SK-N-SH (cell line): ENCODE results near the gene GPR161. TPM values are rescaled to one million over a fixed set of nuclear protein-coding genes. Genes with fewer than 3 reads are reported as not detected.

Experiments used
- CTCF ChIA-PET: fragments of 300-600, 350-600 bp; formaldehyde crosslinking; extraction: SDS; loops from one replicate; lab custom pipeline; 2021; lab: Yijun Ruan, JAX
- POLR2A ChIA-PET: fragments of 350-600 bp; sonication (Branson Sonifier 250); formaldehyde crosslinking; extraction: SDS; loops from one replicate; lab custom pipeline; 2020; ENCODE audit warnings: antibody characterized with exemption, inconsistent platforms; lab: Yijun Ruan, JAX
- DNase-seq: peaks from one replicate; pipeline ENCODE4 v3.0.0; 2012
- H2AFZ ChIP-seq: fragments of 200-600 bp; sonication (generic); 2 replicates; pipeline ENCODE4 v1.8.1; 2016; ENCODE audit warnings: antibody characterized with exemption, mild to moderate bottlenecking, low read depth
- H3F3A ChIP-seq: fragments of 200-600 bp; sonication (generic); replicated peaks from 2 replicates; pipeline ENCODE3; 2016; ENCODE audit warnings: antibody characterized with exemption, mild to moderate bottlenecking; ENCODE audit not compliant: insufficient read depth
- H3K27ac ChIP-seq, 2 experiments: fragments of 200-500 bp in 1 of 2; fragments of 200-600 bp in 1 of 2; sonication (Bioruptor generic) in 1 of 2; sonication (generic), shearing (Covaris generic) in 1 of 2; 2 replicates each; pipeline versions ENCODE4 v1.5.1 to v1.6.1; 2014 to 2016; ENCODE audit warnings: low read depth in 2 of 2, inconsistent platforms in 1 of 2, low read length in 1 of 2, mild to moderate bottlenecking in 1 of 2, mixed read lengths in 1 of 2
- H3K27me3 ChIP-seq: fragments of 200-600 bp; sonication (generic), shearing (Covaris generic); 2 replicates; pipeline ENCODE4 v1.6.1; 2016; ENCODE audit warnings: mixed run types; ENCODE audit not compliant: insufficient read depth
- H3K36me3 ChIP-seq, 2 experiments: fragments of 200-500 bp in 1 of 2; fragments of 200-600 bp in 1 of 2; sonication (Bioruptor generic) in 1 of 2; sonication (generic) in 1 of 2; replicated peaks in 1 of 2; 2 replicates each; pipeline versions ENCODE3 to v1.5.1; 2014 to 2016; ENCODE audit warnings: low read length in 1 of 2, mild to moderate bottlenecking in 1 of 2; ENCODE audit not compliant: insufficient read depth in 2 of 2, control insufficient read depth in 1 of 2
- H3K4me1 ChIP-seq, 2 experiments: fragments of 200-500 bp in 1 of 2; fragments of 200-600 bp in 1 of 2; sonication (Bioruptor generic) in 1 of 2; sonication (generic), shearing (Covaris generic) in 1 of 2; 2 replicates each; pipeline versions ENCODE4 v1.5.1 to v1.6.1; 2014 to 2016; ENCODE audit warnings: low read depth in 1 of 2, low read length in 1 of 2, mixed run types in 1 of 2; ENCODE audit not compliant: insufficient read depth in 2 of 2, control insufficient read depth in 1 of 2
- H3K4me2 ChIP-seq: fragments of 200-600 bp; sonication (generic), shearing (Covaris generic); 2 replicates; pipeline ENCODE4 v1.6.1; 2017; ENCODE audit warnings: mixed run types
- H3K4me3 ChIP-seq, 2 experiments: fragments of 200-500 bp in 1 of 2; fragments of 200-600 bp in 1 of 2; sonication (Bioruptor generic) in 1 of 2; sonication (generic), shearing (Covaris generic) in 1 of 2; 2 replicates each; pipeline versions ENCODE4 v1.5.1 to v1.8.1; 2014 to 2016; ENCODE audit warnings: low read depth in 2 of 2, inconsistent platforms in 1 of 2, low read length in 1 of 2, mild to moderate bottlenecking in 1 of 2, mixed read lengths in 1 of 2, moderate library complexity in 1 of 2
- H3K79me2 ChIP-seq: fragments of 200-600 bp; sonication (generic); 2 replicates; pipeline ENCODE4 v1.8.1; 2017; ENCODE audit warnings: mild to moderate bottlenecking; ENCODE audit not compliant: insufficient read depth
- H3K9ac ChIP-seq: fragments of 200-600 bp; sonication (generic); 2 replicates; pipeline ENCODE4 v1.6.1; 2017; ENCODE audit warnings: mixed run types
- H3K9me2 ChIP-seq: fragments of 200-600 bp; sonication (generic); 2 replicates; pipeline ENCODE4 v1.6.1; 2017; ENCODE audit warnings: mixed run types
- H3K9me3 ChIP-seq: fragments of 200-600 bp; sonication (generic); 2 replicates; pipeline ENCODE4 v1.6.1; 2017; ENCODE audit warnings: mixed run types, mild to moderate bottlenecking, moderate library complexity
- H4K20me1 ChIP-seq: fragments of 200-600 bp; sonication (generic); 2 replicates; pipeline ENCODE4 v1.6.1; 2017; ENCODE audit warnings: mild to moderate bottlenecking, mixed run types; ENCODE audit not compliant: insufficient read depth
- CHD2 ChIP-seq: fragments of 150-350 bp; IDR thresholded peaks from 2 replicates; pipeline ENCODE4 v1.6.1; 2018; ENCODE audit warnings: low read length; ENCODE audit not compliant: partially characterized antibody
- EZH2phosphoT487 ChIP-seq: fragments of 200-600 bp; sonication (generic); IDR thresholded peaks from 2 replicates; pipeline ENCODE4 v1.6.1; 2017; ENCODE audit warnings: low read depth, mixed run types, mild to moderate bottlenecking, antibody characterized with exemption, moderate library complexity, borderline replicate concordance
- FOSL2 ChIP-seq: IDR thresholded peaks from 2 replicates; pipeline ENCODE4 v1.4.0; 2012; ENCODE audit warnings: low read depth, mild to moderate bottlenecking, moderate library complexity, borderline replicate concordance
- FOXJ3 ChIP-seq: sonication (generic); formaldehyde crosslinking; IDR thresholded peaks from 2 replicates; pipeline ENCODE4 v1.5.1; 2020; ENCODE audit warnings: mild to moderate bottlenecking, missing genetic modification reagents
- FOXM1 ChIP-seq: IDR thresholded peaks from 2 replicates; pipeline ENCODE4 v1.4.0; 2012; ENCODE audit warnings: low read depth, mild to moderate bottlenecking
- GABPA ChIP-seq: IDR thresholded peaks from 2 replicates; pipeline ENCODE4 v1.4.0; 2012; ENCODE audit warnings: low read depth, mild to moderate bottlenecking
- GATA2 ChIP-seq: sonication (generic); formaldehyde crosslinking; IDR thresholded peaks from 2 replicates; pipeline ENCODE4 v1.5.0; 2020; ENCODE audit warnings: mild to moderate bottlenecking, missing genetic modification reagents
- MAX ChIP-seq: IDR thresholded peaks from 2 replicates; pipeline ENCODE4 v1.4.0; 2012; ENCODE audit warnings: low read depth
- MXI1 ChIP-seq: IDR thresholded peaks from 2 replicates; pipeline ENCODE4 v1.6.1; 2012; ENCODE audit warnings: mild to moderate bottlenecking, low read depth, low read length, improper control_type of control experiment
- NRF1 ChIP-seq: IDR thresholded peaks from 2 replicates; pipeline ENCODE4 v1.6.1; 2012; ENCODE audit warnings: low read depth, mild to moderate bottlenecking, low read length
- POLR2AphosphoS5 ChIP-seq: IDR thresholded peaks from 2 replicates; pipeline ENCODE4 v1.6.1; 2012; ENCODE audit warnings: low read depth, low read length
- RXRA ChIP-seq: IDR thresholded peaks from 2 replicates; pipeline ENCODE4 v1.4.0; 2012; ENCODE audit warnings: low read depth, mild to moderate bottlenecking, borderline replicate concordance
- TCF12 ChIP-seq: IDR thresholded peaks from 2 replicates; pipeline ENCODE4 v1.4.0; 2012
- TEAD4 ChIP-seq: IDR thresholded peaks from 2 replicates; pipeline ENCODE4 v1.4.0; 2012; ENCODE audit warnings: mild to moderate bottlenecking, borderline replicate concordance; ENCODE audit not compliant: insufficient read depth
- USF1 ChIP-seq: IDR thresholded peaks from 2 replicates; pipeline ENCODE4 v1.4.0; 2012; ENCODE audit warnings: low read depth, borderline replicate concordance
- USF2 ChIP-seq: fragments of 150-350 bp; IDR thresholded peaks from 2 replicates; pipeline ENCODE4 v1.6.1; 2017; ENCODE audit warnings: antibody characterized with exemption, low read length, low read depth, borderline replicate concordance
- YY1 ChIP-seq: IDR thresholded peaks from 2 replicates; pipeline ENCODE4 v1.4.0; 2012; ENCODE audit warnings: low read depth, mild to moderate bottlenecking
- WGBS: methylation state at CpG from one replicate; pipeline ENCODE4 v1.1.6; 2017; ENCODE audit warnings: low lambda C conversion rate; 5-methylcytosine and 5-hydroxymethylcytosine counted together
- polyA plus RNA-seq, 3 experiments: library from polyadenylated mRNA; depleted of rRNA; stranded (reverse); fragments of >200 nt; gene quantifications; 2 replicates each; pipeline ENCODE4 v1.2.3, GENCODE V29; 2012
- TF ChIP-seq, protein P1 (sequence below): fragments of 200-600 bp; sonication (generic); IDR thresholded peaks from 2 replicates; pipeline ENCODE4 v1.6.1; 2017; ENCODE audit warnings: antibody characterized with exemption, mild to moderate bottlenecking, moderate library complexity
- TF ChIP-seq, protein P2 (sequence below): IDR thresholded peaks from 2 replicates; pipeline ENCODE4 v1.4.0; 2012; ENCODE audit warnings: low read depth, borderline replicate concordance
- TF ChIP-seq, protein P3 (sequence below): IDR thresholded peaks from 2 replicates; pipeline ENCODE4; 2012

The GPR161 gene
- polyA plus RNA-seq, 1 of the 3 experiments (the other 2 are of a cell fraction), result 20.1 TPM

DNA sequence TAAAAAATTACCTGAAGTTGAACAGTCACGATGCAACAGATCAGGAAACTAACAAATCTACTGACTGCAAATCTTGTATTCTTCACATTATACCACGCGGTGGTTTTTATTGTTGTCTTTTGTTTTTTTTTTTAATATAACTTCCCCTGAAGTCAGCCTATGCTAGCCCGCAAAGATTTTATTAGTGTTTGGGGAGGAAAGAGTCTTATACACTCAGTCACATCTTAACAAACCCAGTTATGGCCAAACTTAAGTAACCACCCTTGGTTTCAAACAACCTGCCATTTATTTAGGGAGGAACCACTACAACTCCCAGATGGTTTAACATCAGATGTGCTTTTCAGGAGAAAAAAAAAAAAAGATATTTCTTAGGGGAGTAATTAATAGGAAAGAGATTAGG, 15.2 kb upstream of the GPR161 start:
- ChIA-PET CTCF (interaction anchor here (0.7 kb wide), 1 partner anchor 16 kb away, joined by 3 read pairs; no protein-coding TSS in a partner anchor), POLR2A (no interaction called here)

DNA sequence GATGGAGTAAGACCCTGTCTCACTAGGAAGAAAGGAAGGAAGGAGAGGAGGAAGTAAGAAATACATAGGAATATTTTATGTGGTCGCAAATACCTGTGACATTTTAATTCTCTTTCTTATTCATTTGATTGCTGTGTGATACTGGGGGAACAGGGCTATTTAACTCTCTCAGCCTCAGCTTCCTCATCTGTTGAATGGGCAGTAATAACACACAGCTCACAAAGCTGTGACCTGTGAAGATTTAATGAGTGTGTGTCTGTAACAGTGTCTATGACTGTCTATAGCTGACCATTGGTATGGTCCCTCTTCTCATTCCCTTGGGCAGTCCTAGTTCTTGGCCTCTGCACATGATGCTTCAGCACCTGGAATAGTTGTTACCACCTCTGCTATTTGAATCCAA, 13.6 kb upstream of the GPR161 start:
- Histone ChIP-seq H3K9me2 (no peaks in the 10 kb centered on the region), H3K79me2 (no peaks in the 10 kb centered on the region), H3K4me2 (no peak overlapping the region), H3K36me3 (no peaks in the 10 kb centered on the region), H4K20me1 (no peaks in the 10 kb centered on the region), H3K9me3 (no peaks in the 10 kb centered on the region), H2AFZ (no peak overlapping the region), H3K4me3 (no peak overlapping the region)
- CTCF ChIA-PET, result no interaction called here
- WGBS, result 83% methylated on average over 1 of the region's 1 CpG
- TF ChIP-seq RXRA (no peak), MXI1 (no peak), GABPA (no peak), USF2 (no peak), FOXM1 (no peak), EZH2phosphoT487 (no peak), TEAD4 (no peak), FOSL2 (no peak), NRF1 (no peak), MAX (no peak), FOXJ3 (CRISPR knock-in tag) (no peak), YY1 (no peak), USF1 (no peak), POLR2AphosphoS5 (no peak), CHD2 (no peak), TCF12 (no peak)
- TF ChIP-seq, protein P1, sequence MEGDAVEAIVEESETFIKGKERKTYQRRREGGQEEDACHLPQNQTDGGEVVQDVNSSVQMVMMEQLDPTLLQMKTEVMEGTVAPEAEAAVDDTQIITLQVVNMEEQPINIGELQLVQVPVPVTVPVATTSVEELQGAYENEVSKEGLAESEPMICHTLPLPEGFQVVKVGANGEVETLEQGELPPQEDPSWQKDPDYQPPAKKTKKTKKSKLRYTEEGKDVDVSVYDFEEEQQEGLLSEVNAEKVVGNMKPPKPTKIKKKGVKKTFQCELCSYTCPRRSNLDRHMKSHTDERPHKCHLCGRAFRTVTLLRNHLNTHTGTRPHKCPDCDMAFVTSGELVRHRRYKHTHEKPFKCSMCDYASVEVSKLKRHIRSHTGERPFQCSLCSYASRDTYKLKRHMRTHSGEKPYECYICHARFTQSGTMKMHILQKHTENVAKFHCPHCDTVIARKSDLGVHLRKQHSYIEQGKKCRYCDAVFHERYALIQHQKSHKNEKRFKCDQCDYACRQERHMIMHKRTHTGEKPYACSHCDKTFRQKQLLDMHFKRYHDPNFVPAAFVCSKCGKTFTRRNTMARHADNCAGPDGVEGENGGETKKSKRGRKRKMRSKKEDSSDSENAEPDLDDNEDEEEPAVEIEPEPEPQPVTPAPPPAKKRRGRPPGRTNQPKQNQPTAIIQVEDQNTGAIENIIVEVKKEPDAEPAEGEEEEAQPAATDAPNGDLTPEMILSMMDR, result no peak
- TF ChIP-seq, protein P2, sequence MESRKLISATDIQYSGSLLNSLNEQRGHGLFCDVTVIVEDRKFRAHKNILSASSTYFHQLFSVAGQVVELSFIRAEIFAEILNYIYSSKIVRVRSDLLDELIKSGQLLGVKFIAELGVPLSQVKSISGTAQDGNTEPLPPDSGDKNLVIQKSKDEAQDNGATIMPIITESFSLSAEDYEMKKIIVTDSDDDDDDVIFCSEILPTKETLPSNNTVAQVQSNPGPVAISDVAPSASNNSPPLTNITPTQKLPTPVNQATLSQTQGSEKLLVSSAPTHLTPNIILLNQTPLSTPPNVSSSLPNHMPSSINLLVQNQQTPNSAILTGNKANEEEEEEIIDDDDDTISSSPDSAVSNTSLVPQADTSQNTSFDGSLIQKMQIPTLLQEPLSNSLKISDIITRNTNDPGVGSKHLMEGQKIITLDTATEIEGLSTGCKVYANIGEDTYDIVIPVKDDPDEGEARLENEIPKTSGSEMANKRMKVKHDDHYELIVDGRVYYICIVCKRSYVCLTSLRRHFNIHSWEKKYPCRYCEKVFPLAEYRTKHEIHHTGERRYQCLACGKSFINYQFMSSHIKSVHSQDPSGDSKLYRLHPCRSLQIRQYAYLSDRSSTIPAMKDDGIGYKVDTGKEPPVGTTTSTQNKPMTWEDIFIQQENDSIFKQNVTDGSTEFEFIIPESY, result no peak
- TF ChIP-seq, protein P3, sequence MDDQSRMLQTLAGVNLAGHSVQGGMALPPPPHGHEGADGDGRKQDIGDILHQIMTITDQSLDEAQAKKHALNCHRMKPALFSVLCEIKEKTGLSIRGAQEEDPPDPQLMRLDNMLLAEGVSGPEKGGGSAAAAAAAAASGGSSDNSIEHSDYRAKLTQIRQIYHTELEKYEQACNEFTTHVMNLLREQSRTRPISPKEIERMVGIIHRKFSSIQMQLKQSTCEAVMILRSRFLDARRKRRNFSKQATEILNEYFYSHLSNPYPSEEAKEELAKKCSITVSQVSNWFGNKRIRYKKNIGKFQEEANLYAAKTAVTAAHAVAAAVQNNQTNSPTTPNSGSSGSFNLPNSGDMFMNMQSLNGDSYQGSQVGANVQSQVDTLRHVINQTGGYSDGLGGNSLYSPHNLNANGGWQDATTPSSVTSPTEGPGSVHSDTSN, result no peak
- TF ChIP-seq, all 33 proteins: peak for 0
- H3K4me1 ChIP-seq, result no peaks in the 10 kb centered on the region
- no peak for DNase-seq
- no peak overlapping the region for H3K9ac ChIP-seq
- peaks cover 3% of the 10 kb centered on the region for H3F3A ChIP-seq
- H3K27ac ChIP-seq, result no peak overlapping the region
- H3K27me3 ChIP-seq, result no peaks in the 10 kb centered on the region
- POLR2A ChIA-PET, result no interaction called here

More for the DNA sequence above, 15.2 kb upstream of the GPR161 start:
- Histone ChIP-seq H4K20me1 (no peaks in the 10 kb centered on the region), H3K27me3 (no peaks in the 10 kb centered on the region), H3K9ac (no peak overlapping the region), H3K9me3 (no peaks in the 10 kb centered on the region), H2AFZ (no peak overlapping the region), H3K79me2 (no peaks in the 10 kb centered on the region), H3K36me3 (no peaks in the 10 kb centered on the region), H3K27ac (no peak overlapping the region), H3K4me1 (no peaks in the 10 kb centered on the region), H3K4me2 (no peak overlapping the region), H3K9me2 (no peaks in the 10 kb centered on the region), H3K4me3 (no peak overlapping the region), H3F3A (no peaks in the 10 kb centered on the region)
- DNase-seq, result no peak
- WGBS, result 94% methylated on average over 4 of the region's 4 CpGs
- TF ChIP-seq GATA2 (CRISPR knock-in tag), result no peak
- no peak for TF ChIP-seq MXI1
